Measurements from ENCODE around the gene CLCN5.

DNA sequence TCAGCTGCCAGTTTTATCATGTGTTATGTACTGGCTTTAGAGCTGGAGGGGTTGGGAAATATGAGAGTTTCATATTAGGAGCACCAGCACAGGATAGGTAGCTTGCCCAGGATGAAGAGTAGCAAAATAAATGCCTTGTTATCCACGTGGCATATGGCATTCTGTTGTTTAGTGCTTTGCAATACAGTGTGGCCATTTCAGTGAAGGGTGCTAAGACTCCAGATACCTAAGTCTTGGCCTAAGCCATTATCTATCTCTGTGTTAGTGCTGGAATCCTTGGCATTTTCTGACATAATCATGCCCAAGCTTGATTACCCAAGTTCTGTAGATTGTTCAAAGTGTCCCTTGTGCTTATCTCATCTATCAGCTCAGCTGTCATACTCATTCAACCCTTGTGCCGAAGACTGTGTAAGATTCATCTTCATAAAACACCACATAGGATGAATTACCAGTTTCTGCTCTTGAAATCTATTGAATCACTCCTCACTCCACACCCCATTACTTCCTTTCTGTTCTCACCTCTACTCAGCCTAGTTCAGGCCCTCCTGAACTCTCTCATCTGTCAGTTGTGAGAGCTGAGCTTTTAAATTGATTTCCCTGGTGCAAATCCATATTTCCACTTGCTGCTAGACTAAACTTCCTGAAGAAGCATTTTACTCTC is 73.5 kb downstream of the CLCN5 start:
- TF ChIP-seq, protein P1, sequence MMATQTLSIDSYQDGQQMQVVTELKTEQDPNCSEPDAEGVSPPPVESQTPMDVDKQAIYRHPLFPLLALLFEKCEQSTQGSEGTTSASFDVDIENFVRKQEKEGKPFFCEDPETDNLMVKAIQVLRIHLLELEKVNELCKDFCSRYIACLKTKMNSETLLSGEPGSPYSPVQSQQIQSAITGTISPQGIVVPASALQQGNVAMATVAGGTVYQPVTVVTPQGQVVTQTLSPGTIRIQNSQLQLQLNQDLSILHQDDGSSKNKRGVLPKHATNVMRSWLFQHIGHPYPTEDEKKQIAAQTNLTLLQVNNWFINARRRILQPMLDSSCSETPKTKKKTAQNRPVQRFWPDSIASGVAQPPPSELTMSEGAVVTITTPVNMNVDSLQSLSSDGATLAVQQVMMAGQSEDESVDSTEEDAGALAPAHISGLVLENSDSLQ (IDR thresholded peaks at IDR 0.05): no peak
- TF ChIP-seq ARNT (IDR thresholded peaks at IDR 0.05): no peak
- TF ChIP-seq TARDBP (IDR thresholded peaks at IDR 0.05): no peak
- TF ChIP-seq ELF4 (IDR thresholded peaks at IDR 0.05): no peak
- no peak for TF ChIP-seq BHLHE40 (IDR thresholded peaks at IDR 0.05; ENCODE audit: borderline replicate concordance)
